Upper lobe of left lung (tissue), 6 donors: ENCODE measurements around the gene NBAS. TPM values are rescaled to one million over a fixed set of nuclear protein-coding genes. Genes with fewer than 3 reads are reported as not detected.

ENCODE experiments used
- ATAC-seq, 2 donors: fragments of 200-7000 bp; cut with Tn5 transposase; one replicate each; pipeline ENCODE4 v1.9.1; 2022; ENCODE audit warnings: mild to moderate bottlenecking in 2 of 2, moderate library complexity in 2 of 2; ENCODE audit not compliant: low FRiP score in 2 of 2
- DNase-seq, 2 donors: peaks; one replicate each; pipeline ENCODE4 v3.0.0-alpha.2; 2019 to 2020
- H3K27ac ChIP-seq, 4 donors: fragments of 200-600 bp; sonication (generic); one replicate each; pipeline ENCODE4 v1.5.1; 2016 to 2019
- H3K27me3 ChIP-seq, 4 donors: fragments of 200-600 bp; sonication (generic); one replicate each; pipeline ENCODE4 v1.5.1; 2017 to 2019
- H3K36me3 ChIP-seq, 4 donors: fragments of 200-600 bp; sonication (generic); one replicate each; pipeline ENCODE4 v1.5.1; 2016 to 2019
- H3K4me1 ChIP-seq, 4 donors: fragments of 200-600 bp; sonication (generic); one replicate each; pipeline ENCODE4 v1.5.1; 2018 to 2019
- H3K4me3 ChIP-seq, 4 donors: fragments of 200-600 bp; sonication (generic); one replicate each; pipeline ENCODE4 v1.5.1; 2017 to 2019; ENCODE audit warnings: mild to moderate bottlenecking in 2 of 4, moderate library complexity in 1 of 4
- H3K9me3 ChIP-seq, 4 donors: fragments of 200-600 bp; sonication (generic); one replicate each; pipeline ENCODE4 v1.5.1; 2018 to 2019
- EP300 ChIP-seq, 4 donors: sonication (generic); formaldehyde crosslinking; IDR thresholded peaks; one replicate each; pipeline ENCODE4 v1.5.1; 2017; ENCODE audit warnings: antibody characterized with exemption in 4 of 4, control low read depth in 2 of 4
- POLR2A ChIP-seq, 4 donors: fragments of 450-650 bp; IDR thresholded peaks; one replicate each; pipeline ENCODE4 v1.5.1; 2016 to 2017; ENCODE audit warnings: antibody characterized with exemption in 4 of 4, mild to moderate bottlenecking in 2 of 4
- POLR2AphosphoS5 ChIP-seq, 2 donors: sonication (generic); formaldehyde crosslinking; IDR thresholded peaks; one replicate each; pipeline ENCODE4 v1.5.1; 2017; ENCODE audit warnings: antibody characterized with exemption in 2 of 2
- whole genome bisulfite sequencing, 2 donors: methylation state at CpG; one replicate each; pipeline ENCODE4 v1.1.5; 2017 to 2018; 5-methylcytosine and 5-hydroxymethylcytosine counted together
- total RNA-seq, 6 donors: library from RNA; depleted of rRNA in 4 of 6; stranded (reverse); fragments of >200 nt in 4 of 6; gene quantifications; one replicate each; pipeline versions ENCODE4 v1.1.0 to v1.2.1, GENCODE V29; 2016 to 2021
- TF ChIP-seq, protein P1 (sequence below), 6 experiments: fragments of 450-650 bp in 4 of 6; fragments of 200-600 bp in 2 of 6; sonication (generic) in 2 of 6; IDR thresholded peaks; one replicate each; pipeline ENCODE4 v1.5.1; 2016 to 2019; ENCODE audit warnings: antibody characterized with exemption in 6 of 6
- donor health status: DM: no; HTN: no; CAD: no; lungs with moderate emphysema.
- donor health status: DM: no; HTN: yes; CAD: no; lungs with severe emphysema.

The NBAS gene
- total RNA-seq, 6 donors from 2014 or later, result 33.2 to 75.5 (median 43.1) TPM

DNA sequence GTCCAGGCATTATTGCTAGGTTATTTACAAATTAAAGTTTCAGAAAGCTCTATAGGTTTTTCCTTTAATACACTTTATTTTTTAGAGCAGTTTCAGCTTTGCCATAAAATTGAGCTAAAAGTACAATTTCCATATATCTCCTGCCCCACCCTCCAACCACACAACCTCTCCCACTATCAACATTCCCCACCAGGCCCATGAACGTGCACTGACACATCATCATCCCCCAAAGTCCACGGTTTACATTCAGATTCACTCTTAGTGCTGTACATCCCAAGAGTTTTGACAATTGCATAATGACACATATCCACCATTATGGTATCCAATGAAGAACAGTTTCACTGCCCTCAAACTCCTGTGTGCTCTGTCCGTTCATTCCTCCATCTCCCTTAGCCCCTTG is 139.4 kb downstream of the NBAS start:
- no peak overlapping the region for H3K4me3 ChIP-seq
- DNase-seq, result no peak
- H3K9me3 ChIP-seq, result no peaks in the 10 kb centered on the region
- no peaks in the 10 kb centered on the region for H3K27me3 ChIP-seq
- no peak overlapping the region for H3K27ac ChIP-seq
- peaks cover 2 to 23% (median 4%) of the 10 kb centered on the region in 4 donors for H3K36me3 ChIP-seq
- no peaks in the 10 kb centered on the region for H3K4me1 ChIP-seq
- 93% methylated on average over 3 of the region's 3 CpGs for WGBS, 2 donors
- ATAC-seq, result no peak
- TF ChIP-seq POLR2A (IDR thresholded peaks at IDR 0.05) (no peak), EP300 (IDR thresholded peaks at IDR 0.05) (no peak), POLR2AphosphoS5 (IDR thresholded peaks at IDR 0.05) (no peak)

DNA sequence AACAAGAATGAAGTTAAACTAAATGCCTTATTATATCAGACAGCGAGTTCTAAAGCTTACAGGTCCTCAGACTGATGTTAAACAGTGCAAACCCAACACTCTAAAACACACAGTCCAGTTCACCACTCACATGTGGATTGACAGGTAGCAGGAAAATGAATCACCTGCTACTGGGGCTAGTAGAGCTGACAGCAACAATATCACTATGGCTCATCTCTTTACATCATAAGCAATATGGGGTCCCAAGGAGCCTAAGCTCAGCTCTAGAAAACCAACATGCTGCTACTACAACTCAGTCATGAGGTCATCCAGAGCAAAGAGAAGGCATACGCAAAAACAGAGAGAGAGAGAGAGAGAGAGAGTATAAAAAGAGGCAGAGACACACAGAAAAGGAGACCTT is 145.4 kb downstream of the NBAS start:
- ATAC-seq (no peak), DNase-seq (no peak)
- TF ChIP-seq, protein P1, sequence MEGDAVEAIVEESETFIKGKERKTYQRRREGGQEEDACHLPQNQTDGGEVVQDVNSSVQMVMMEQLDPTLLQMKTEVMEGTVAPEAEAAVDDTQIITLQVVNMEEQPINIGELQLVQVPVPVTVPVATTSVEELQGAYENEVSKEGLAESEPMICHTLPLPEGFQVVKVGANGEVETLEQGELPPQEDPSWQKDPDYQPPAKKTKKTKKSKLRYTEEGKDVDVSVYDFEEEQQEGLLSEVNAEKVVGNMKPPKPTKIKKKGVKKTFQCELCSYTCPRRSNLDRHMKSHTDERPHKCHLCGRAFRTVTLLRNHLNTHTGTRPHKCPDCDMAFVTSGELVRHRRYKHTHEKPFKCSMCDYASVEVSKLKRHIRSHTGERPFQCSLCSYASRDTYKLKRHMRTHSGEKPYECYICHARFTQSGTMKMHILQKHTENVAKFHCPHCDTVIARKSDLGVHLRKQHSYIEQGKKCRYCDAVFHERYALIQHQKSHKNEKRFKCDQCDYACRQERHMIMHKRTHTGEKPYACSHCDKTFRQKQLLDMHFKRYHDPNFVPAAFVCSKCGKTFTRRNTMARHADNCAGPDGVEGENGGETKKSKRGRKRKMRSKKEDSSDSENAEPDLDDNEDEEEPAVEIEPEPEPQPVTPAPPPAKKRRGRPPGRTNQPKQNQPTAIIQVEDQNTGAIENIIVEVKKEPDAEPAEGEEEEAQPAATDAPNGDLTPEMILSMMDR (IDR thresholded peaks at IDR 0.05), result no peak
- no peak for TF ChIP-seq POLR2AphosphoS5 (IDR thresholded peaks at IDR 0.05)
- TF ChIP-seq EP300 (IDR thresholded peaks at IDR 0.05), result no peak
- no peak for TF ChIP-seq POLR2A (IDR thresholded peaks at IDR 0.05)
- Histone ChIP-seq H3K4me1 (no peaks in the 10 kb centered on the region), H3K27me3 (no peaks in the 10 kb centered on the region), H3K9me3 (no peaks in the 10 kb centered on the region), H3K27ac (no peak overlapping the region), H3K4me3 (no peak overlapping the region), H3K36me3 (peaks cover 0 to 53% (median 1%) of the 10 kb centered on the region in 4 donors)
- WGBS, 2 donors, result 94 to 96% methylated on average over 2 of the region's 2 CpGs

DNA sequence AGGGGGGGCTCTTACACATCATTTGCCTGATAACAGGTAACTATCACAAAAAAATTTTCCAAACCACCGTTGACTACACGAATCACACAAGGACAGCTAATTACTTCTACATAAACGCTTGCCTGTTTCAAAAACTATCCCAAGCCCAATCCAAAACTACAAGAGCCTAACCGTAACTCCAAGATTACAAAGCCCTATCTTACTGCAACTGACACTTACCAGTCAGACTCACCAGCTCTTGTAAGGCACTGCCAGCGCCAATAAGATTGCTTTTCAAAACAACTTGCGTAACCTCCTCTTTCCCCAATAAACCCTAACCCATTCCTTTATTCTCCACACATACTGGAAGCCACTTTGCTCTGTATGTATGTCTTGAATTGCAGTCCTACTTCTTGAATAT is 148.4 kb downstream of the NBAS start:
- H3K4me1 ChIP-seq, result no peaks in the 10 kb centered on the region
- peaks cover 0 to 57% (median 1%) of the 10 kb centered on the region in 4 donors for H3K36me3 ChIP-seq
- H3K4me3 ChIP-seq, result no peak overlapping the region
- H3K27me3 ChIP-seq, result no peaks in the 10 kb centered on the region
- no peak for DNase-seq
- no peak for ATAC-seq
- 92 to 94% methylated on average over 6 of the region's 6 CpGs for WGBS, 2 donors
- no peaks in the 10 kb centered on the region for H3K9me3 ChIP-seq
- TF ChIP-seq EP300 (IDR thresholded peaks at IDR 0.05) (no peak), POLR2A (IDR thresholded peaks at IDR 0.05) (no peak), POLR2AphosphoS5 (IDR thresholded peaks at IDR 0.05) (no peak)
- TF ChIP-seq, protein P1 (IDR thresholded peaks at IDR 0.05), result no peak
- no peak overlapping the region for H3K27ac ChIP-seq

DNA sequence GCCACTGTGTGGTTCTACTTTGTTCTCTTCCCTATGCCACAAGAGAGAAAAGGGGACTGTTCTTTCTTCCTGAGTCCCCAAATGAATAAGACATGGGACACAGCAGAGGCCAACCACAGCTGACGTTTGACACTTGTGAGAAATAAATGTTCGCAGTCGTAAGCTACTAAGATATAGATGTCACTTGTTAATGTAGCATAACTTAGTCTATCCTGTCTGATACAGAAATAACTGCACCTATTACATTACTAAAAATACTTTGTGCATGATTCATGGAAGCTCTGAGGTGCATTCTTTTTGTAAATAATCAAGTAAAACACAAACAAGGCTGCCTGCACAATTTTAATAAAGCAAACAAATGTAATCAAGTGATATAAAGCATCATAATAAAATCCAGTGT is 148.8 kb downstream of the NBAS start:
- TF ChIP-seq POLR2A (IDR thresholded peaks at IDR 0.05), result no peak
- no peak for TF ChIP-seq POLR2AphosphoS5 (IDR thresholded peaks at IDR 0.05)
- TF ChIP-seq EP300 (IDR thresholded peaks at IDR 0.05), result no peak
- TF ChIP-seq, protein P1 (IDR thresholded peaks at IDR 0.05), result no peak
- ATAC-seq (no peak), DNase-seq (no peak)
- no peaks in the 10 kb centered on the region for H3K4me1 ChIP-seq
- no peak overlapping the region for H3K4me3 ChIP-seq
- no peak overlapping the region for H3K27ac ChIP-seq
- peaks cover 0 to 57% (median 1%) of the 10 kb centered on the region in 4 donors for H3K36me3 ChIP-seq
- WGBS, 2 donors, result 96 to 98% methylated on average over 3 of the region's 3 CpGs
- H3K27me3 ChIP-seq, result no peaks in the 10 kb centered on the region
- H3K9me3 ChIP-seq, result no peaks in the 10 kb centered on the region

DNA sequence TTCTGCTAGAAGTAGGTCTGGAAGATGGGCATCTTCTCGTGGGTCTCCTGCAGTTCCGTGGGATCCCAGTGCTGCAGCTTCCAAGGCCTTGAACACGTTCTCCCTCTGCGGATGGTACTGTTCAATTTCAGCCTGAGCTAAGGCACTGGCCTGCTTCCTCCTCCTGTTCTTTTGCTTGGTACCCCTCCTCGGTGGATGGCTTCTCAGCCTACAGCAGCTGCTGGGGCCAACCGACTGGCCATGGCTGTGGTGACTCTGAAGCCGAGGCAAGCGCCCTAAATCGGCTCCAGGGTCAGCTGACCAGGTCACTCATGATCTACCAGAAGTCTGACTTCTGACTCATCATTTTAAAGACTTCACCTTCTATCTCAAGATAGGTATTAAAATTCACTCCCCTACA is 150.2 kb downstream of the NBAS start:
- WGBS, 2 donors, result 96 to 100% methylated on average over 9 of the region's 9 CpGs
- Histone ChIP-seq H3K27ac (no peak overlapping the region), H3K27me3 (no peaks in the 10 kb centered on the region), H3K36me3 (peaks cover 0 to 44% (median 0%) of the 10 kb centered on the region in 4 donors), H3K4me3 (no peak overlapping the region), H3K4me1 (no peaks in the 10 kb centered on the region), H3K9me3 (no peaks in the 10 kb centered on the region)
- DNase-seq, result no peak
- TF ChIP-seq EP300 (IDR thresholded peaks at IDR 0.05) (no peak), POLR2A (IDR thresholded peaks at IDR 0.05) (no peak), POLR2AphosphoS5 (IDR thresholded peaks at IDR 0.05) (no peak)
- TF ChIP-seq, protein P1 (IDR thresholded peaks at IDR 0.05), result no peak
- ATAC-seq, result no peak
